HG02623 (cell line): ENCODE results near the gene ZNF594.
"Not testable (repeated sequence)": the region's sequence is repeated elsewhere in the genome, so short reads cannot be mapped to it uniquely, and the experiment has no call there.

Source experiments
- ATAC-seq: cut with Tn5 transposase; IDR thresholded peaks from one replicate; pipeline ENCODE4 v1.9.1; 2021; ENCODE audit warnings: moderate library complexity; ENCODE audit not compliant: unreplicated experiment

The ZNF594 gene

DNA sequence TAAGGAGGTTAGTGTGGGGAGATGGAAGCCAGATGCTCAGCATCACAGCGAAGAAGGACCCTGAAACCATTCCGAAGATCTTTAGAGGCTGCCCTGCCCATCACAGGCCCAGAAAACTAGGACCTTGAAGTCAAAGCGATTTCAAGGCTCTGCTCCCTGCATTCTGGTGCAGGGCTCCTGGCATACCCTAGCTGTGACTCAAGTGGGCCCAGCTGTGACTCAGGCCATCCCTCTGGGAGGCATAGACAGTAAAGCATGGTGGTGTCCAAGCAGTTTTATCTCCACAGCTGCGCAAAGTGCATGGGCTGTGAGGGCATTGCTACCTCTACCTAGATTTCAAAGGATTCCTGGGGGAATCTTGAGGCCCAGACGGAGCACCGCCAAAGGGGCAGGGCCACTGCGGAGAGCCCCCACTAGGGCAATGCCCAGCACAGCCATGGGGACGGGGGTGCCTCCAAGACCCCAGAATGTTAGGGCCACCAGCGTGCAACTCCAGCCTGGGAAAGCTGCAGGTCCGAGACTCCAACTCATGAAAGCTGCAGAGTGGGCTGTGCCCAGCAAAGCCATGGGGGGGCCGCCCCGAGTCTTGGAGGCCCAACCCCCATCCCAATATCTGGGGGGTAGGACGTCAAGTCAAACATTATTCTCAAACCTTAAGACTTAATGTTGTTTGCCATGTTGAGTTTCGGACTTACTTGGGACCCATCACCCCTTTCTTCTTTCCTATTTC, 11.7 kb upstream of the ZNF594 start:
- no peak for ATAC-seq

DNA sequence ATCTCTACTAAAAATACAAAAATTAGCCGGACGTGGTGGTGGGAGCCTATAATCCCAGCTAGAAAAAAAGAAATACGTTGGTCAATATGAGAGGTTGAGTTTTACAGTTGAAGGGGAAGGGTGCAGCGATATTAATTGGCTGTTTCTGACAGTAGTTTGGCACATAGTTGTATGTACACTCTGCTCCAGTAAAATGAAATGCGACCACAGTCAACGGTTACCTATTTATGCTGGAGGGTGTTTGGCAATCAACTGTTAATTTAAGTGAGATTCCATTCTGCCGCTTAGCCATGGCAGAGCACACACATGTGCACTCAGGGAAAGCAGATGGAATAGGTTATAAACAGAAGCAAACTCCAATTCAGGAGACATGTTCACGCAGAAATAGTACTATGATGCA, 9.3 kb upstream of the ZNF594 start:
- ATAC-seq, result no peak

GRCh38 chr17:5200360-5200759, 8.7 kb upstream of the ZNF594 start:
- ATAC-seq, result no peak

- ATAC-seq, result no peak
Observed at GRCh38 chr17:5198472-5198871, 6.8 kb upstream of the ZNF594 start.

DNA sequence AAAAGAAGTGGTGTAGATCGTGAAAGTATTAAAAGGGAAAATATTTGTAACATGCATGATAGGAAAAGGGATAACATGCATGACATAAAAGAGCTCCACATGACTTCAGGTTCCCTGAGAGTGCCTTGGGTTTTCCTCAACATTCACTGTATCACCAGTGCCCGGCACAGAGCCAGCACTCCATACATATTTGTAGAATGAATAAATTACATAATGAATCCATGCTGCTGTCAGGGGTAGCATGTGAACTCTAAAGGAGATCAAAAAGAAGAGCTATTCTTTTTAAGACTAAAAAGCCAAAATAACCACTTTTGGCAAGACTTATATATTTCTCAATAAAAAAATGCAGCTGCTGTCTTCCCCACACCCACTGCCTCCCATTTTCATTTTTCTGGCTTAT, 2.7 kb upstream of the ZNF594 start:
- no peak for ATAC-seq

- ATAC-seq, result no peak
Observed at GRCh38 chr17:5184288-5184687, 7.4 kb downstream of the ZNF594 start.

- no peak for ATAC-seq
Observed at GRCh38 chr17:5183410-5183793, 8.3 kb downstream of the ZNF594 start.

- ATAC-seq, result no peak
Observed at GRCh38 chr17:5182597-5183409, 8.9 kb downstream of the ZNF594 start.

- no peak for ATAC-seq
Observed at GRCh38 chr17:5181509-5182305, 10.0 kb downstream of the ZNF594 start.

- ATAC-seq, result no peak
Observed at GRCh38 chr17:5179003-5179402, 12.7 kb downstream of the ZNF594 start.

DNA sequence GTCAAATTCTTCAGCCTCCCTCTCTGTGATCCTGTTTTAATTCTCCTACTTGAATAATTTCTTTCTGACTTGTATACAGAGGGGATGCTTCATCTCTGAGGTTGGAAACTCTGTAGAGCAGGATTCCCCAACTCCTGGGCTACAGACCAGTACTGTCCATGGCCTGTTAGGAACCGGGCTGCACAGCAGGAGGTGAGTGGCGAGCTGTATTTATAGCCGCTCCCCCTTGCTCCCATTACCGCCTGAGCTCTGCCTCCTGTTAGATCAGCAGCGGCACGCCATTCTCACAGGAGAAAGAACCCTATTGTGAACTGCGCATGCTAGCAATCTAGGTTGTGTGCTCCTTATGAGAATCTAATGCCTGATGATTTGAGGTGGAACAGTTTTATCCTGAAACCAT, 16.6 kb downstream of the ZNF594 start:
- ATAC-seq, result not testable (repeated sequence)

GRCh38 chr17:5165791-5166564, 25.7 kb downstream of the ZNF594 start:
- ATAC-seq, result not testable (repeated sequence)

- no peak for ATAC-seq
Observed at GRCh38 chr17:5164436-5164835, 27.2 kb downstream of the ZNF594 start.

- not testable (repeated sequence) for ATAC-seq
Observed at GRCh38 chr17:5161793-5162192, 29.9 kb downstream of the ZNF594 start.

- ATAC-seq, result not testable (repeated sequence)
Observed at GRCh38 chr17:5160702-5161101, 31.0 kb downstream of the ZNF594 start.

DNA sequence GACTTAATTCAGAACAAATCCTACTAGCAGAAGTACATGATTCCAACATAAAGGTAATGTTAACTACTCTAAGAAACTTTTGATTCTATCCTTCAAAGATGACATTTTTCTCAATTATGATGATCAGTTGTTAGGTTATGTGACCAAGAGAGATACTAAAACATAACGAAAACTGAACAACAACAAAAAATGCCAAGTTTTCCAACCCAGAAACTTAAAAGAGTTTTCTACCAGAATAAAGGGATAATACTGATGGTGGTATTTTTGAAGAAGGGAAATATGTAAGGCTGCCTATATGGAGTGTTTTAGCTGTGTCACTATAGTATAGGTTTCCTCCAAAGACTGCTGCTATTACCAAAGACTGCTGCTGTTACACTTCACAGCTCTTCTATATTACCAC, 45.5 kb downstream of the ZNF594 start:
- ATAC-seq, result not testable (repeated sequence)

DNA sequence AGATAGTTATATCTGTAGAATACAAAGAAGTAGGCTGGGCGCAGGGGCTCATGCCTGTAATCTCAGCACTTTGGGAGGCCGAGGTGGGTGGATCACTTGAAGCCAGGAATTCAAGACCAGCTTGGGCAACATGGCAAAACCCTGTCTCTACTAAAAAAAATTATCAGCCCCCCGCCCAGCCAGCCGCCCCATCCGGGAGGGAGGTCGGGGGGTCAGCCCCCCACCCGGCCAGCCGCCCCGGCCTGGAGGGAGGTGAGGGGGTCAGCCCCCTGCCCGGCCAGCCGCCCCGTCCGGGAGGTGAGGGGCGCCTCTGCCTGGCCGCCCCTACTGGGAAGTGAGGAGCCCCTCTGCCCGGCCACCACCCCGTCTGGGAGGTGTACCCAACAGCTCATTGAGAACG, 48.8 kb downstream of the ZNF594 start:
- not testable (repeated sequence) for ATAC-seq

DNA sequence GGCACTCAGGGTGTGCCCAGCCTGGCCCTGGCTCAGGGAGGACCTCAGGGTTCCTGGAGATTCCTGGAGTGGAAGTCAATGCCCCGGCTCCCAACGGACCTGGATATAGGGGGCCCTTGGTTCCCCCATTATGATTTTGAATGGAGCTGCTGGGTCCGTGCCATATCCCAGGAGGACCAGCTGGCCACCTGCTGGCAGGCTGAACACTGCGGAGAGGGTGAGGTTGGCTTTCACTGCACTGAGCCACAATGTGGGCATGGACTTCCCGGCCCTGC, 52.3 kb downstream of the ZNF594 start:
- ATAC-seq, result no peak

DNA sequence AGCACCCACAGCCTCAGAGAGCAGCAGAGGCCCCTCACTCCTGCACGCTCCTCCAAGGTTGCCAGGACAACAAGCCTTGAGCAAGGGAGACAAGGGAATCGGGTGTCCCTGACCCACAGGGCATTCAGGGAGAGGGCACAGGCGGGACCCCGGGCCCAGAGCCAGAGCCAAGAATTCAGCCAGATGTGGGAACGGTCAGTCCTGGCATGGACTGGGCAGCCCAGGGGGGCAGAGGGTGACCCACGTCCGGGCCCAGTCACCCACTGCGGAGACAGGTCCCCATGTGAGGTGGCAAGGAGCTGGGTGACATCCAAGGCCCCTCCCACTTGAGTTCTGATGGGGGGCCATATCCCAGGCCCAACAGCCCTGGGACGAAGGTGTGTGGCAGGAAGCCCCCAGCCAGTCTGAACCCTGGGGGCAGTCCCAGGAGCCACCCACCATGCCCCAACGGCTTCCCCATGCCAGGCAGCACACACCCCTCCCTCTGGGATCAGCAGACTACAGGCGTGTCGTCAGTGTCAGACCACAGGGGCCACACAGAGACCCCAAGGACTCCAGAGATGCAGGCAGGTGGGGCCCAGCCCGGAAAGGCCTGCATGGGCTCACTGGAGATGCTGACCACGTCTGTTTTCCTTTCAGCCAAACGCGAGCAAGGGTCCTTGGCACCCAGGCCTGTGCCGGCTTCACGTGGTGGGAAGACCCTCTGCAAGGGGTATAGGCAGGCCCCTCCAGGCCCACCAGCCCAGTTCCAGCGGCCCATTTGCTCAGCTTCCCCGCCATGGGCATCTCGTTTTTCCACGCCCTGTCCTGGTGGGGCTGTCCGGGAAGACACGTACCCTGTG, 52.8 kb downstream of the ZNF594 start:
- ATAC-seq, result no peak

DNA sequence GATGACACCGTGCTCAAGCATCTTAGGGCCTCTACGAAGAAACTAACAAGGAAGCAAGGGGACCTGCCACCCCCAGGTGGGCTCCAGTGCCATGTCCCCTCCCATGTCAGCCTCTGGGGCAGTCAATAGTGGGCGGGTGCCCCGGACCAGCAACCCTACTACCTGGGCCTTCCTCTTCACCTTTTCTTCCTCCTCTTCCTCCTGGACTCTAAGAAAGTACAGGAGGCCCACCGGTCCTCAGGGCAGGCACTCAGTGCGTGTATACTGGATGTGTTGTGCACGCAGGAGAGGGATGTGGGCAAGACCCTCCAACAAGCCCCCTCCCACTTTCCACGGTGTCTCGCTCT, 53.5 kb downstream of the ZNF594 start:
- ATAC-seq, result not testable (repeated sequence)
